Right ventricle myocardium inferior (tissue), 1 donor: Measurements from ENCODE around the gene USP40. TPM values are rescaled to one million over a fixed set of nuclear protein-coding genes. Genes with fewer than 3 reads are reported as not detected.

ENCODE experiments used
- total RNA-seq: library from RNA; stranded (reverse); fragmentation: NEBNext Ultra II Directional; extraction: Animal tissue kit (Norgen Biotek cat#: 25700); gene quantifications from one replicate; pipeline ENCODE4 v1.2.1, GENCODE V29; 2021
- donor health status: DM: no; HTN: yes; CAD: no; lungs with severe emphysema.

The USP40 gene
- total RNA-seq, 1 donor from 2014 or later: 17.2 TPM

Other genes with a start within 250 kb of the USP40 start
- 29.2 TPM for gene DGKD, start 212.3 kb downstream of the USP40 start, total RNA-seq
- not detected for gene UGT1A8, start 50.9 kb upstream of the USP40 start, total RNA-seq
- gene UGT1A10, start 69.7 kb upstream of the USP40 start, total RNA-seq: not detected
- gene UGT1A9, start 105.1 kb upstream of the USP40 start, total RNA-seq: not detected
- gene UGT1A7, start 115.1 kb upstream of the USP40 start, total RNA-seq: not detected
- not detected for gene UGT1A6, start 126.1 kb upstream of the USP40 start, total RNA-seq
- not detected for gene UGT1A5, start 146.1 kb upstream of the USP40 start, total RNA-seq
- gene UGT1A4, start 152.0 kb upstream of the USP40 start, total RNA-seq: not detected
- not detected for gene UGT1A3, start 162.3 kb upstream of the USP40 start, total RNA-seq
- gene UGT1A1, start 193.5 kb upstream of the USP40 start, total RNA-seq: not detected
- gene MROH2A, start 211.5 kb upstream of the USP40 start, total RNA-seq: not detected